ENCODE results near the gene SLC66A3.

Gene SLC66A3

GRCh38 chr2:11140492-11140891, 14.8 kb upstream of the SLC66A3 start:
- no peak for DNase-seq

- DNase-seq = no peak
These were observed 13.9 kb upstream of the SLC66A3 start for GRCh38 chr2:11141319-11141718.

DNA sequence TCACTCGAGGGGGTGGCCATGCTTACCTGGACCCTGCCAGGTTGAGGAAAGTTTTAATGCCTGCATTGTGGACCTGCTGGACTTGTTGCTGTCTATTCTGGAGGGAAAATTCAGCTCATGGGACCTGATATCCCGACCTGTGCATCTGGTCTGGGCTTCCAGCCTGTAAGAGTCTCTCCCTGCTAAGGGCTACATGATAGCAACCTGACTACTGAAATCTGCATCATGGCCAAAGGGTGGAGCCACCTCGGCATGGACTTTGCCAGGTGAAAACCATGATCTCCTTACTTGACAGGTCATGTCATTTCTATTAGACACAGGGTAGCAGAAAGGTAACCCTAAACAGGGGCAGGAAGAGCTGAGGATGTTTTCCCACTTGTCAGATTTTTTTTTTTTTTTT, 12.9 kb upstream of the SLC66A3 start:
- no peak for DNase-seq

GRCh38 chr2:11142987-11143386, 12.3 kb upstream of the SLC66A3 start:
- no peak for DNase-seq

DNA sequence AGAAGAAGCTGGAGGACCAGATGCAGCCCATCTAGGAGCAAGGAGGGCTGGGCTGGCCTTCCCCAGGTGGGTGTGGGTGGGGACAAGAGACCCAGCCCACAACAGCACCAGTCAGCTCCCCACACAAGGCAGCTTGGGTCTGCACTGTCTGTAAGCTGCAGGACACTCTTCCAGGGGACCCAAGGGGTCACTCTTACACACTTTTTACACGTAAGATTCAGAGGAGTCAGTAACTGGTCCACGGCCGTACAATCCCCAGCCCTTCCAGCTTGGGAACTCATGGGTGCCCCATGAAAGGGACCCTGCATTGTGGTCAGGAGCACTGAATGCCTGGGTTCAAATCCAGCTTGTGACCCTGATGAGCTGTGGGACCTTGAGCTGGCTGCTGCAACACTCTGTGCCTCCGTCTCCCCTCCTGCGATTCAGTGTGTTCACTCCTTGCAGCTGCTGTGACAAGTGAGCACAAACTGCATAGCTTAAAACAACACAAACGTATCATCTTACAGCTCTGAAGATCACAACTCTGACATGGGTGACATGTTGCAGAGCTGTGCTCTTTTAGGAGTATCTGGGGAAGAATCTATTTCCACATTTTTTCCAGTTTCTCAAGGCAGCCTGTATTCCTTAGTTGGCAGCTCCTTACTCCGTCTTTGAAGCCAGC, 11.1 kb upstream of the SLC66A3 start:
- DNase-seq = no peak

- DNase-seq = no peak
These were observed 10.6 kb upstream of the SLC66A3 start for GRCh38 chr2:11144738-11145079.

- no peak for DNase-seq
These were observed 9.9 kb upstream of the SLC66A3 start for GRCh38 chr2:11145350-11145749.

GRCh38 chr2:11146076-11146475, 9.2 kb upstream of the SLC66A3 start:
- DNase-seq = no peak

DNA sequence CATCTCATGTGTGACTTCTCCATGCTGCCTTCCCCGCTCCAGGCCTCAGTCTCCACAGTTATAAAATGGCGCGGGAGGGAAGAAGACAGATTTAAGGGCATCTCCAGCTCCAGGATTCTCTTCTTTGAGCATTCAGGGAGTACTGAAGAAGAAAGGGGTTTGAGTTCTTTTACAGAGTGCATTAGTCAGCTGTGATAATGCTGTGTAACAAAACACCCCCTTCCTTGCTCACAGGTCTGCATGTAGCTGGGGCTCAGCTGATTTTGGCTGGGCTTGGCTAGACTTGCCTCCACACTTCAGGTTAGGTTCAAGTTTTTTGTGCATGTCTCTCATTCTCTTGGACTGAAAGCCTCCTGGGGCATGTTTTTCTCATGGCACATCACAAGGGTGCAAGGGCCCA, 8.0 kb upstream of the SLC66A3 start:
- DNase-seq = no peak

DNA sequence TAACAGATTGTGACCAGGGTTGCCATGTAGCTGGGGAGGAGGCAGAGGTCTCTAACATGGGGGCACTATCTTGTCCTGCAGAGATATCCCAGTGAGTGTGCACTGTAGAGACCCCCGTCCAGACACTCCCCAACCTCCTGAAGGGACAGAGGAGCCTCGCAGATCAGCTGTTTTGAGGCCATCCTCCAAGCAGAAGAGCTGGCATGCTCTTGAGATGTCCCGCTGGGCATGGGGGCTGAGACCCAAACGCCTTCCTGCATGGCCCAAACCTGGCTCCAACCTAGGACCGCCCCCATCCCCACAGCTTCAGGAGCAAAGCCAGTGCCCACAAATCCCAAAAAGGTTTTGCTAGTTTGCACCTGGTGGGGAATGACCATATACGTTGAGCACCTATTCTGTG, 2.7 kb upstream of the SLC66A3 start:
- no peak for DNase-seq

- no peak for DNase-seq
These were observed 998 bp upstream of the SLC66A3 start for GRCh38 chr2:11154016-11154922.

GRCh38 chr2:11154923-11155380, 315 bp upstream of the SLC66A3 start:
- DNase-seq = peak; percentile 96

- DNase-seq = no peak
These were observed 1.3 kb downstream of the SLC66A3 start for GRCh38 chr2:11156396-11157075.

- DNase-seq = no peak
These were observed 2.0 kb downstream of the SLC66A3 start for GRCh38 chr2:11157296-11157695.

GRCh38 chr2:11157731-11158130, 2.5 kb downstream of the SLC66A3 start:
- no peak for DNase-seq

- DNase-seq = no peak
These were observed 3.8 kb downstream of the SLC66A3 start for GRCh38 chr2:11158916-11159573.

GRCh38 chr2:11159574-11160170, 4.4 kb downstream of the SLC66A3 start:
- no peak for DNase-seq

GRCh38 chr2:11160256-11160655, 5.0 kb downstream of the SLC66A3 start:
- no peak for DNase-seq

- no peak for DNase-seq
These were observed 5.6 kb downstream of the SLC66A3 start for GRCh38 chr2:11160731-11161455.

GRCh38 chr2:11161747-11162146, 6.5 kb downstream of the SLC66A3 start:
- DNase-seq = no peak

- DNase-seq = no peak
These were observed 8.4 kb downstream of the SLC66A3 start for GRCh38 chr2:11163439-11164317.

Data from activated effector memory CD4-positive, alpha-beta T cell treated with Interleukin-2 at 50 U/mL for 16 hours (primary cell).